Measurements from ENCODE around the gene FBRSL1.

Gene FBRSL1

DNA sequence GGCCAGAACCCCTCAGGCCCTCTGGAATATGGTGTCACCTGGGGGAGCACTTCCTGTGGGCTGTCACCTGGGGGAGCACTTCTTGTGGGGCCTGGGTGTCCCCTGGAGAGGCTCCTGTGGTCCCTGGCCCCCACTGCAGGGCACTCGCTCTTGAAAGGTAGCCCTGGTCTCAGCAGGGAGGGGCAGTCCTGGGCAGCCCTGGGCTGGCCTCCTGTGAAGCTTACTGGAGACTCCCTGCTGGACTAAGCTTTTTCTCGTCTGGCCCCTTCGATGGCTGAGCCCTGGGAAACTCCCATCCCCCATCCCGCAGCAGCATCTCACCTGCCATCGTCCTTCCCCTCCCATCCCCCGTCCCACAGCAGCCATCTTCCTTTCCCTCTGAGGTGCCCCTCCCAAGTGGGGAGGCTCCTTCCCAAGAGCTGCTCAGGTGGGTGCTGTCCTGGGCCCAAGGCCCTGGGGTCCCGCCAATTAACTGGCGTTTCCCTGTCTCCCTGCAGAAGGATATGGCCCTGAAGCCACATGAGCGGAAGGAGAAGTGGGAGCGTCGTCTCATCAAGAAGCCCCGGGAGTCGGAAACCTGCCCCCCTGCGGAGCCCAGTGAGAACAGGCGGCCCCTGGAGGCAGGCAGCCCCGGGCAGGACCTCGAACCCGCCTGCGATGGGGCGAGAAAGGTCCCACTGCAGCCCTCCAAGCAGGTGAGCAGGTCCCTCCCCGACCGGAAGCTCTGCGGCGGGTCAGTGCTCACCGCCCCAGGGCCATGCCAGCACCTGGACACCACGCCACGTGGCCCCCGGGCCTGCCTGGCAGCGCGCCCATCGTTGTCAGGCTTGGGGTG, 17.9 kb downstream of the FBRSL1 start:
- no peak overlapping the region for H3K27ac ChIP-seq

DNA sequence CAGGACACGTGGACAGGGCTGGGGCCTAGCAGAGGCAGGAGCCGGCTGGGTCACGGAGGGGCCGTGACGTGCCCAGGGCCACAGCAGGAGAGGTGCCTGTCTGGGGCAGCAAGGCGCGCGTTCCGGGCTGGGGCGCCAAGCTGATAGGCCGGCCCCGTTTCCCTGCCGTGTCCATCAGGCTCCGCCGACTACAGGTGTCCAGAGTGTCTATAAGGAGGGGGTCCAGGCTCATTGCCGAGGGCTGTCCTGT, 18.5 kb downstream of the FBRSL1 start:
- H3K27ac ChIP-seq, result no peak overlapping the region
- DNase-seq (ENCODE audit: low read depth, low spot score), result no peak

More for the DNA sequence above, 17.9 kb downstream of the FBRSL1 start:
- no peak for DNase-seq (ENCODE audit: low read depth, low spot score)

DNA sequence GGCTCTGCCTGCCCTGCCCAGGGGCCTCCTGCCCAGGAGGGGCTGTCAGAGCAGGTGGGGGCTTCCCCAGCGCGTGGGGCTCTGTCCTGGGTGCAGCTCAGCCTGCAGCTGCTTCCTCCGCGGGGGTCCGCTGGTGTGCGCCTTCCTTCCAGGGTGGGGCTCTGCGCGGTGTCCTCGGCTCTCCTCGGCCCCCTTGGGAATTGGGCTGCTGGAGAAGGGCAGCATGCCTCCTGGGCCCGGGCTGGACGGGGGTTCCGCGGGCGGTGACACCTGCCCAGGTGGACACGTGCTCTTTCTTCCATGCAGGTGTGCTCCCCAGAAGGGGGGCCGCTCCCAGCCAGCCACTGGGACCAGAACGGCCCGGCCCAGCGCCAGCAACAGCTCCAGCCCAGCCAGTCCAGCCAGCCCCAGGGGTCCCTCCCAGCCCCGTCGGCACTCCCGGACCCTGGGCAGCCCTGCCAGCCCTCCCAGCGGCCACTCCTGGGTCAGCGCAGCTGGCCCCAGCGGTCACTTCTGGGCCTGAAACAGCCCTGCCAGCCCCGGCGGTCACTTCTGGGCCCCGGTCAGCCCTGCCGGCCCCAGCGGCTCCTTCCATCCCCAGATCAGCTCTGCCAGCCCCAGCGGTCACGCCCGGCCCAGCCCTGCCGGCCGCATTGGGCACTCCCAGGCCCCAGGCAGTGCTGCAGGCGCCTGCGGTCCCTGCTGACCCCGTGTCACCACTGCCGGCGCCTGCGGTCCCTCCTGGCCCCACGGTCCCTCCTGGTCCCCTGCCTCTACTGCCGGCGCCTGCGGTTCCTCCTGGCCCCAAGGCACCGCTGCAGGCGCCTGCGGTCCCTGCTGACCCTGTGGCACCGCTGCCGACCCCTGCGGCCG, 19.1 kb downstream of the FBRSL1 start:
- H3K27ac ChIP-seq, result no peak overlapping the region
- no peak for DNase-seq (ENCODE audit: low read depth, low spot score)

DNA sequence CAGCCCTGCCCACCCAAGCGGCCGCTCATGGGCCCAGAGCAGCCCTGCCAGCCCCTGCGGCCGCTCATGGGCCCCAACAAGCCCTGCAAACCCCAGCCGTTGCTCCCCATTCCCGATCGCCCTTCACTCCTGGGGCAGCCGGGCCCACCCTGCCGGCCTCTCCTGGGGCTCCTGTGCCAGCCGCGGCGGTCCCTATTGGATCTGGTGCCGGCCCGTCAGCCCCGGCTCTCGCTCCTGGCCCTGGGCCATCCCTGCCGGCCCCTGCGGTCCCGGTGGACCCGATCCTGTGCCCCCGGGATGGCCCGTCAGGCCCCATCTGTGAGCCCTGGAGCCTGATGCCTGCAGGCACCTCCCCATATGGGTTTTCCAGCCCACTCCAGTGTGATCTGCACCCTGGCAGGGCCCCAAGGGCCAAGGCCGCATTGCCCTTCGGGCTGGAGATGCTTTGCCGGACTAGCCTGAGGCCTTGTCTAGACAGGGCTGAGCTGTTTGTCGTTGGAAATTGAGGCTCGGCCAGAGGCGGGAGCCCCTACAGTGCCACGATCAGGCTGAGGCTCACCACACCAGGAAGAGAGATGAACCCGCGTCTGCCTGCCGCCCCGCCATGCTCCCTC, 20.3 kb downstream of the FBRSL1 start:
- DNase-seq (ENCODE audit: low read depth, low spot score), result no peak
- no peak overlapping the region for H3K27ac ChIP-seq

DNA sequence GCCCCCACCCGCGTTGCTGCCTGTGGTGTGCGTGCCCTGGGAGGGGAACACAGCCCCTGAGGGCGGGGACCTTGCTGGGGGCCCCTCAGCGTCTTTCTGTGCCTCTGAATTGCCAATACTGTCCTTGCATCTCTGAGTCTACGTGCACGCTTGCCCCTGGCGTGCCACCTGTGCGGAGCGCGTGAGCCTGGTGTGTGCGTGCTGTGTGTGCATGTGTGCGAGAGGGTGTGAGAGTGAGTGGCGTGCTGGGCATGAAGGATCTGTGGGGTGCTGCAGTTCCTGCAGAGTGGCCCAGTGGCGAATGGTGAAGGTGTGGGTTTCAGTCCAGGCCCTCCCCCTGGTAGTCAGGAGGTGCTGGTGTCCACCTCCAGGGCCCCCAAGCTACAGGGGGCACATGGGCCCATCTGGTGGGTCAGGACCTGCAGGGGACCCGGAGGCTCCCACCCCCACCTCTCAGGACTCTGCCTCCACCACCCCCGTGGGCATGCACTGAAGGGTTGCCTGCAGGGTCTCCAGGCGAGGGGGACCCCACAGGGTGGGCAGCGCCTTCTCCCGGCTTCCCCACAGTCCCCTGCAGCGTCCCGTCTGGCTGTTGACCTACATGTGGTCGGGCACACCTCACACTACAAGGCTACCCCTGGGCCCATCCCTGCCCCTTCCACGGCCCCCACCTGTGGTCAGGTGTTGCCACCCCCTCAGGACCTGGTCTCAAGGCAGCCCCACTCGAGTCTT, 21.0 kb downstream of the FBRSL1 start:
- no peak overlapping the region for H3K27ac ChIP-seq
- no peak for DNase-seq (ENCODE audit: low read depth, low spot score)

DNA sequence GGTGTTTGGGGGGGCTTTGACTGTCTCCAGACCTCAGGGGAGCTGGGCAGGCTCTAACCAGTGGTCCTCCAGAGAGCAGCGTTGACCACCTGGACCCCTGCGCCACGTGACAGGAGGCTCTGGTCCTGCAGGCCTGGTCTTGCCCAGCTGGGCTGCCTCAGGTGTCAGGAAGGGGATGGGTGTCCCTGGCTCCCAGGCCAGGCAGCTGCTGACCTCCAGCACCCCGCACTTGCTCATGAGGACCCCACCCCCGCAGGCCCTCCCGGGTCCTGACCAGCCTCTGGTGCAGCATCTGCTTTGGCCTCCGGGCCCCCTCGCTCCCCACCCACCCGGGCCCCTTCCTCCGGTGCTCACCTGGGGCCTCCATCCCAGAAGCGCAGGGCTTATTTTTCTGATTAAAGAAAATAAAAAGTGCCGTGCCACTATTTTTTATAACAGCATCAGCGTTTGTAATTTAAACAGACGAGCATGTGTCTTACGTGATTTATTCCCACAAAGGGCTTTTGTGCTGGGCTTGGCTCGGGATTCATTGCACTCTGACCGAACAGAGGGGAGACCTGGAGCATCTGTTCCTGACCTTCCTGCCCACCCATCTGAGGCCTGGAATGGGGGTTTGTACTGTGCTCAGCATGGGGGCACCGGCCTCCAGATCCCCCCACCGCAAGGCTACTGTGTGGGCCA, 21.7 kb downstream of the FBRSL1 start:
- no peak overlapping the region for H3K27ac ChIP-seq
- no peak for DNase-seq (ENCODE audit: low read depth, low spot score)

DNA sequence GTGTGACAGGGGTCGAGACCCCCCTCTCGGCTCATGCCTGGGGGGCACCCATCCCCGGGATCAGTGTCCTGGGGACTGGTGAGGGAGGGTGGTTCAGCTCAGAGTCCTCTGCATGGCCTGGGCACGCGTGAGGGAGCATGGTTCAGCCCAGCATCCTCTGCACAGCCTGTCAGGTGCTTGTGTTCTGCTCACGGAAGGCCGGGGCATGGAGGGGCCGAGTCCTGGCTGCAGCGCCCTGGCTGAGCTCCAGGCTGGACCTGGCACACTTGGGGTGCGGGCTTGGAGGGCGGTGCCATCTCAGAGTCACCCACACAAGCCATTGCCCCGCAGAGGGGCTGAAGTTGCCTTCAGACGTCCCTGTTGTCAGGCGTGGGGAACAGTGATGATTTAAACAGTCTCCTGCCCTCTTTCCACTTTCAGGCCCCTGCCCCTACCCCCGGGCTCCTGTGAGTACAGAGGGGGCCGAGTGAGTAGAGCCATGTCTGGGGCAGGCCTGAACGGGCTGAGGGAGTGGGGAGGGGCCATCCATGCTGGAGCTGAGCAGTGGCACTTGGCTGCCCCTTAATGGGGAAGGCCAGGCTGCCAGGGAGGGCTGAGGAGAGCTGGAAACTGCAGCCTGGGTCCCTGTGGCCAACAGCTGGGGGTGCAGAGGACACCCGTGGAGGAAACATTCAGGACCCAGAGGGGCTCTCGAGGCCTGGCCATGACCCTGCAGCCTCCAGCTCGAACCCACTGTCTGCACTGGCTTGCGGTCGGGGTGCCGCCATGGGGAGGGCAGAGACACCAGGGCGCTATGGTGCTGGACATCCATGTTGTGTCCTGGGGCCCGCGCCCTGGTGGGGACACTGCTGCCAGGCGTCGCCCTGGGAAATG, 22.5 kb downstream of the FBRSL1 start:
- DNase-seq (ENCODE audit: low read depth, low spot score), result no peak
- H3K27ac ChIP-seq, result no peak overlapping the region

DNA sequence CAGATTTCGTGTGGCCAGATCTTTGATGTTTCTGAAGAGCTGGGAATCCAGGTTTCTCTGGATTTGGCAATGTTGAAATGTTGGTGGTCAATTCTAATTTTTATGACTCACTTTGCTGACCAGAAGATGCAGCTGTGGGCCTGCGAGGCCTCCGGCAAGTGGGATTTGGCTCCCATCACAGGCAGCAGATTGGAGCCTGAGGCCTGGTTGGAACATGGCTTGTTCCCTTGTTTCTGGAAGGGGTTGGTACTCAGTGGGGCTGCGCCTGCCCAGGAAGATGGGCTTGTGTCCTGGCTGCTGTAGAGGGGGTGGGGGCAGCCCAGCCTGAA, 23.1 kb downstream of the FBRSL1 start:
- H3K27ac ChIP-seq, result no peak overlapping the region
- DNase-seq (ENCODE audit: low read depth, low spot score), result no peak

DNA sequence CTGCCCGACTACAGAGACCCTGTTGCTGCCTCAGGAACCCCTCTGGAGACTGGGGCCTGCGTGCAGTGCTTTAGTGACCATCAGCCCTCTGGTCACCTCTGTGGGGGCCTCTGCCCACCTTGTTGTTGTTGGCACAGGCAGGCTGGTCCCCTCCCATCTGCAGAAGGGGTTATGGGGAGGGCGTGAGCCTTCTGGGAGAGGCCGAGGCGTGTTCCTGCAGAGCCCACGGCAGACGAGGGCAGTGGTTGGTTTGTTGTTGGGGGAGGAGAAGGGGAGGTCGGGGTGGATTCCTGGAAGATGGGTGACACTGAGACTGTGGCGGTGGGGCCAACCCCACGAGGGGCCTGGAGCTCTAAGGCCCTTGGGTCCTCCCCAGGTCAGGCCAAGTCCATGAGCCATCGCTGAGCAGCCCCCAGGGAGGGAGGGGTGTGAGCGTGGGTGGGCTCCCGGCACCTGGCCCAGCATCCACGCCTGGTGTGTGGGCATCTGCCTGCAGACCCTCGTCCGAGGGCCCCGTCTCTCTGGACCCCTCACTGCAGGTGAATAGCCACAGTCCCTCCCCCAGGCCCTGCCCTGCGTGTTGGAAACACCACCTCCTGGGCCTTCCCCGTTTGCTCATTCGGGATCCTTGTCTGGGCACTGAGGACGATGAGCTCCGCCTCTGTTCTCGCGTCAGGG, 23.6 kb downstream of the FBRSL1 start:
- DNase-seq (ENCODE audit: low read depth, low spot score), result no peak

DNA sequence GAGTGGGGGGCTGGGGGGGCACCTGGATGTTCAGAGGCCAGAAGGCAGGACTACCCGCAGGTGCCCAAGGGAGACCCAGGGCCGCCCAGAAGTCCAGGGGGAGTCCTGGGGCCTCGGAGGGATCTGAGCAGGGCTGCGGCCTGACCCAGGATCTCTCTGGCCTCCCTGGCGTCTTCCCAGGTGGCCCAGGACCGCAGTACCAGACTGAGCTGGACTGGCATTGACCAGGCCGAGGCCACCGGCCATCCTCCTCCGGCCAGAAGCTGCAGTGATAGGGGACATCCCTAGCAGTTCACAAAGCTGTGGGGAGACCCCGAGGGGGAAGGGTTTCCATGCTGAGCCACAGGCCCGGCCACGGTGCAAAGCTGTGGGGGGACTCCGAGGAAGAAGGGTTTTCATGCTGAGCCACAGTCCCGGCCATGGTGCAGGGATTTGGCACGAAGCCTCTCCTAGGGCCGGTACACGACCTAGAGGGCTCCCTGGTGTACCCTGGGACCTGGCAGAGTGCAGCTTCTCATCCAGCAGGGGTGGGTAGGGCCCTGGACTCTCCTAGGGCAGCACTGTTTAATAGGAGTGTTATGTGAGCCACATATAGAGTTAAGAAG, 24.4 kb downstream of the FBRSL1 start:
- H3K27ac ChIP-seq, result no peak overlapping the region
- no peak for DNase-seq (ENCODE audit: low read depth, low spot score)

More for the DNA sequence above, 23.6 kb downstream of the FBRSL1 start:
- no peak overlapping the region for H3K27ac ChIP-seq

DNA sequence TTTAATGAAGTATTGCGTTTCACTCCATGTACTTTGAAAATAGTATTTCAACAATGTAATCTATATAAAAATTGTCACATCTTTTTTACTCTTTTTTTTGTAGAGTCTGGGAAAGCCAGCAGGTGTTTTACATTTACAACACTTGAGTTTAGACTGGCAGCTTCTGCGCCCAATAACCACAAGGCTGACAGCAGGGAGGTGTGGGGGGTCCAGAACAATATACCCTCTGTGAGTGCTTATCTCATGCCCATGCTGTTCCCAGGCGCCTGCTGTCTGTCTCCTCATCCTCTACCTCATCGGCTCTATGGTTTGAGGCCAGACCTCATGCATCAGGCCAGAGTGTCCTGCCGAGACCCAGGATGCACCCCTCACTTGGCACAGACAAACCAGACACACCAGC, 24.9 kb downstream of the FBRSL1 start:
- no peak overlapping the region for H3K27ac ChIP-seq
- DNase-seq (ENCODE audit: low read depth, low spot score), result no peak

DNA sequence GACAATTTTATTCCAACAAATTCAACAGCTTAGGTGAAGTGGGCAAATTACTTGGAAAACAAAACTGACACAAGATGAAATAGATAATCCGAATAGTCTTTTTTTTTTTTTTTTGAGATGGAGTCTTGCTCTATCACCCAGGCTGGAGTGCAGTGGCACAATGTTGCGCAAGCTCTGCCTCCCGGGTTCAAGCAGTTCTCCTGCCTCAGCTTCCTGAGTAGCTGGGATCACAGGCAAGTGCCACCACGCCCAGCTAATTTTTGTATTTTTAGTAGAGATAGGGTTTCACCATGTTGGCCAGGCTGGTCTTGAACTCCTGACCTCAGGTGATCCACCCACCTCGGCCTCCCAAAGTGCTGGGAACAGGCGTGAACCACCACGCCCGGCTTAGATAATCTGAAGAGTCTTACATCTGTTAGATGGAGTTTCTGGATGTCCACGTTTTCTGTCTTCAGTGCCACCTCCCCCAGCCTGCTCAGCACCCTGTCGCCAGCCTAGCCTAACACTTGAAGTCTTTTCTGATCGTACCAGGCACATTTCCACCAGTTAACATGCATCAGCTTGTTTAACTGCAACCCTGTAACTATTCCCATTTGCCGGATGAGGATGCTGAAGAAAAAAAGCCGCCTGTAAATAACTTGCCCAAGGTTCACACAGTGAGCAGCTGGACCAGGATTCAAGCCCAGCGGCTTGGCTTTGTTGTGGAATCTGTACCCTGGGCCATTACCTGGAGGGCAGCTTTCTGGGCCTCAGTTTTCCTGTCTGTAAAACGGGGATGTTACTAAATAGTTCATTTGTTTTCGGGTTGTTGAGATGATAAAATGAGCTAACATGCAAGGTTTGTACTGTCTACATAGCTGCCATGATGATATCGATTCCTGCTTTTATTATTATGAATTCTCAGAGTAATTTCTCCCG, 26.4 kb downstream of the FBRSL1 start:
- DNase-seq (ENCODE audit: low read depth, low spot score), result no peak
- H3K27ac ChIP-seq, result no peak overlapping the region

DNA sequence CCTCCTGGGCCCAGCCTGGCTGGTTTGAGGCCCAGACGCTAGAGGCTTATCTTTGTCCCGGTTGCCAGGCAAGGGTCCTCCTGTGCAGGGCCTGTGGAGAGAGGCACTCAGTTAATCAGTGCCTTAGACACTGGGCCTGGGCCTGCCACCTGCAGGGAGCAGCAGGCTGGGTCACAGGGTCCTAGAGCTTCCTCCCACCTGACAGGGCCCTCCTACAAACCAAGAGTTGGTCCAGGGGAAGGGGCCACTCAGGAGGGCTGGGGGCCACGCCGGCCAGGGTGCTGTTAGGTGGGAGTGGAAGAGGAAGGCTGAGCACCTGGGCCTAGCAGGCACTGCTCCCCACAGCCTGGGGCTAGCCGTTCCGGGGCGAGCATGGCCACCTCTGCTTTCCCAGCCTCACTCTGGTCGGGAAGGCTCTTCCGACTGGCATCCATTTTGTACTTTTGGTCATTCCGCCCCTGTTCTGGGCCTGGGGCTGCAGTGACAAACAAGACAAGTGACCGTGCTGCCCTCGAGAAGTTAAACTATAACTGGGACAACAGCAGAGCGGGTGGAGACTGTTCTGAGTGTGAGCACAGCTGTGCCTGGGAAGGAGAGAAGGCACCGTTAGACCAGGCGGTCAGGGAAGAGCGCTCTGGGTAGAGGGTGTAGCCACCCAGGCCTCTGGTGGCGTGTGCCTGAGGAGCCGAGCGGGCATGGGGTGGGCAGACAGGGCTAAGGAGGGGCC, 27.2 kb downstream of the FBRSL1 start:
- DNase-seq (ENCODE audit: low read depth, low spot score), result no peak
- H3K27ac ChIP-seq, result no peak overlapping the region

DNA sequence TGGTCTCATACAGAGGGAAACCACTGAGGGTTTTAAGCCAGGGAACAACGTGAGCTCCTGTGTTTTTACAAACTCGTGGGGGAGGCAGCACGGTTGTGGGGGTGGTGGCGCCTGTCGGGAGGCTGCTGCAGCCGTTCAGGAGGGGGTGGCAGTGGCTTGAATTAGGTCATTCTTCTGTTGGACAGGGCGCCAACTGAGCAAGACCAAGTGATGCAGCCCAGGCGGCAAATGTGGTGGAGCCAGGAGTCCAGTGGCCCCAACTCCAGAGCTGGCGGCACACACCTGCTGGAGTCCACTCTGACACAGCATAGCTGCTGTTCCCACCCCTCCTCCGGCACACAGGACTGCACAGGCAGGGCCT, 27.8 kb downstream of the FBRSL1 start:
- no peak overlapping the region for H3K27ac ChIP-seq
- DNase-seq (ENCODE audit: low read depth, low spot score), result no peak

DNA sequence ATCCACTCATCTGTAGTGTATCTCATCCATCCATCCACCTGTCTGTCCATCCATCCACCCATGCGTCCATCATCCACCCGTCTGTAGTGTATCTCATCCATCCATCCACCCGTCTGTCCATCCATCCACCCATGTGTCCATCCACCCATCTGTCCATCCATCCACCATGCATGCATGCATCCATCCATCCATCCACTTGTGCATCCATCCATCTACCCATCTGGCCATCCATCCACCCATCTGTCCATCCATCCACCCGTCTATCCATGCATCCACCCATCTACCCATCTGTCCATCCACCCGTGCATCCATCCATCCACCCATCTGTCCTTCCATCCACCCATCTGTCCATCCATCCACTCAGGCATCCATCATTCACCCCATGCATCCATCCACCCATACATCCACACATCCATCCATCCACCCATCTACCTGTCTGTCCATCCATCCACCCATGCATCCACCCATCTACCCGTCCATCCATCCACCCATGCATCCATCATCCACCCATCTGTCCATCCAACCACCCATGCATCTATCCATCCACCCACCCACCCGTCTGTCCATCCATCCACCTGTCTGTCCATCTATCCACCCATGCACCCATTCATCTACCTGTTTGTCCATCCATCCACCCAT, 28.5 kb downstream of the FBRSL1 start:
- no peak for DNase-seq (ENCODE audit: low read depth, low spot score)

More for the DNA sequence above, 28.5 kb downstream of the FBRSL1 start:
- no peak overlapping the region for H3K27ac ChIP-seq
